H1 (cell line): ENCODE measurements around the gene LHFPL6. TPM values are rescaled to one million over a fixed set of nuclear protein-coding genes. Genes with fewer than 3 reads are reported as not detected.

Experiments used
- CTCF ChIA-PET: fragments of 300-600 bp; sonication (Branson Sonifier 250); formaldehyde crosslinking; loops from one replicate; lab custom pipeline; 2021; ENCODE audit not compliant: partially characterized antibody; lab: Charles Lee
- POLR2A ChIA-PET: fragments of 300-600 bp; sonication (Branson Sonifier 250); formaldehyde crosslinking; loops from one replicate; lab custom pipeline; 2021; ENCODE audit warnings: inconsistent platforms; ENCODE audit not compliant: partially characterized antibody; lab: Charles Lee
- DNase-seq, 2 experiments: peaks; one replicate each; pipeline versions ENCODE4 v3.0.0 to v3.0.0-alpha.2; 2010 to 2022; ENCODE audit warnings: low spot score in 2 of 2, low read depth in 1 of 2, mixed read lengths in 1 of 2
- FAIRE-seq: peaks from 2 replicates; lab custom pipeline; 2011; peaks lifted over from hg19 to GRCh38; lab: Jason Lieb, UNC
- H2AFZ ChIP-seq: 2 replicates; pipeline ENCODE4 v1.8.1; 2012; ENCODE audit warnings: low read length, inconsistent platforms
- H2AK5ac ChIP-seq: 2 replicates; pipeline ENCODE4 v1.6.1; 2013; ENCODE audit warnings: low read depth, low read length
- H2BK120ac ChIP-seq: replicated peaks from 2 replicates; pipeline ENCODE3; 2013; ENCODE audit warnings: low read depth, low read length, inconsistent platforms
- H2BK12ac ChIP-seq: 2 replicates; pipeline ENCODE4 v1.6.1; 2013; ENCODE audit warnings: low read depth, low read length
- H2BK15ac ChIP-seq: 2 replicates; pipeline ENCODE4 v1.6.1; 2013; ENCODE audit warnings: low read length
- H2BK20ac ChIP-seq: 2 replicates; pipeline ENCODE4 v1.6.1; 2013; ENCODE audit warnings: low read length
- H2BK5ac ChIP-seq: 2 replicates; pipeline ENCODE4 v1.6.1; 2013; ENCODE audit warnings: low read depth, low read length
- H3K14ac ChIP-seq: 2 replicates; pipeline ENCODE4 v1.6.1; 2013; ENCODE audit warnings: inconsistent platforms; ENCODE audit not compliant: insufficient read length
- H3K18ac ChIP-seq: 2 replicates; pipeline ENCODE4 v1.6.1; 2013; ENCODE audit warnings: low read length; ENCODE audit errors: extremely low read depth
- H3K23ac ChIP-seq: 2 replicates; pipeline ENCODE4 v1.6.1; 2013; ENCODE audit warnings: inconsistent platforms; ENCODE audit not compliant: insufficient read length
- H3K23me2 ChIP-seq: 2 replicates; pipeline ENCODE4 v1.6.1; 2013; ENCODE audit warnings: low read depth, low read length
- H3K27ac ChIP-seq: 2 replicates; pipeline ENCODE4 v1.6.1; 2011; ENCODE audit warnings: low read depth, low read length, inconsistent platforms
- H3K27me3 ChIP-seq, 4 experiments: replicated peaks in 1 of 4; 1 replicate in 1 of 4; 2 replicates in 3 of 4; pipeline versions ENCODE4 v1.6.1 to v1.8.1; 2011 to 2013; ENCODE audit warnings: low read length in 3 of 4, mild to moderate bottlenecking in 3 of 4, inconsistent platforms in 2 of 4, mixed read lengths in 2 of 4, moderate library complexity in 1 of 4; ENCODE audit not compliant: control insufficient read depth in 3 of 4, insufficient read depth in 3 of 4; ENCODE audit errors: extremely low read depth in 1 of 4
- H3K36me3 ChIP-seq, 4 experiments: 2 replicates each; pipeline versions ENCODE4 v1.6.1 to v1.8.1; 2011 to 2013; ENCODE audit warnings: mild to moderate bottlenecking in 4 of 4, low read length in 3 of 4, moderate library complexity in 2 of 4, control low read depth in 1 of 4, inconsistent platforms in 1 of 4; ENCODE audit not compliant: insufficient read depth in 4 of 4, control insufficient read depth in 2 of 4
- H3K4ac ChIP-seq: replicated peaks from 2 replicates; pipeline ENCODE3; 2013; ENCODE audit warnings: low read length, low read depth, mixed read lengths, inconsistent platforms; ENCODE audit not compliant: insufficient read length
- H3K4me1 ChIP-seq, 4 experiments: replicated peaks in 1 of 4; 1 replicate in 1 of 4; 2 replicates in 3 of 4; pipeline versions ENCODE4 v1.6.1 to v1.8.1; 2011 to 2013; ENCODE audit warnings: low read length in 3 of 4, inconsistent platforms in 2 of 4, mixed read lengths in 1 of 4; ENCODE audit not compliant: insufficient read depth in 4 of 4, control insufficient read depth in 3 of 4
- H3K4me2 ChIP-seq, 2 experiments: 2 replicates each; pipeline versions ENCODE4 v1.6.1 to v1.8.1; 2011 to 2013; ENCODE audit warnings: low read depth in 2 of 2, low read length in 2 of 2, control low read depth in 1 of 2, inconsistent platforms in 1 of 2, mild to moderate bottlenecking in 1 of 2; ENCODE audit not compliant: insufficient read depth in 1 of 2
- H3K4me3 ChIP-seq, 4 experiments: fragments of 200-600, 300-600 bp in 1 of 4; sonication (generic), shearing (Covaris generic), sonication (Bioruptor Twin) in 1 of 4; 2 replicates each; pipeline versions ENCODE4 v1.5.1 to v1.8.1; 2011 to 2016; ENCODE audit warnings: low read length in 4 of 4, low read depth in 3 of 4, control low read depth in 2 of 4, inconsistent platforms in 2 of 4, mild to moderate bottlenecking in 2 of 4, mixed read lengths in 1 of 4, moderate library complexity in 1 of 4; ENCODE audit not compliant: insufficient read depth in 2 of 4; ENCODE audit errors: extremely low read depth in 1 of 4
- H3K56ac ChIP-seq: replicated peaks from 2 replicates; pipeline ENCODE3; 2013; ENCODE audit warnings: low read depth, mild to moderate bottlenecking, mixed read lengths, low read length, inconsistent platforms; ENCODE audit not compliant: insufficient read length
- H3K79me1 ChIP-seq: 2 replicates; pipeline ENCODE4 v1.6.1; 2013; ENCODE audit warnings: low read depth, low read length, control low read depth
- H3K79me2 ChIP-seq, 2 experiments: 2 replicates each; pipeline versions ENCODE4 v1.6.1 to v1.8.1; 2012 to 2013; ENCODE audit warnings: low read length in 2 of 2, mild to moderate bottlenecking in 2 of 2, inconsistent platforms in 1 of 2; ENCODE audit not compliant: insufficient read depth in 2 of 2, control insufficient read depth in 1 of 2
- H3K9ac ChIP-seq, 4 experiments: replicated peaks in 1 of 4; 1 replicate in 1 of 4; 2 replicates in 3 of 4; pipeline versions ENCODE4 v1.6.1 to v1.8.1; 2011 to 2013; ENCODE audit warnings: low read depth in 3 of 4, low read length in 3 of 4, control low read depth in 2 of 4, mild to moderate bottlenecking in 2 of 4, moderate library complexity in 2 of 4, inconsistent platforms in 1 of 4; ENCODE audit errors: extremely low read depth in 1 of 4
- H3K9me3 ChIP-seq, 2 experiments: 2 replicates each; pipeline versions ENCODE4 v1.6.1 to v1.8.1; 2012 to 2013; ENCODE audit warnings: mild to moderate bottlenecking in 2 of 2, moderate library complexity in 2 of 2, control low read depth in 1 of 2, inconsistent platforms in 1 of 2, low read depth in 1 of 2, low read length in 1 of 2, mixed read lengths in 1 of 2; ENCODE audit not compliant: insufficient read depth in 2 of 2
- H4K20me1 ChIP-seq, 2 experiments: replicated peaks in 1 of 2; 2 replicates each; pipeline versions ENCODE3 to v1.8.1; 2011 to 2013; ENCODE audit warnings: inconsistent platforms in 2 of 2, low read length in 2 of 2, mild to moderate bottlenecking in 1 of 2; ENCODE audit not compliant: insufficient read depth in 2 of 2, control insufficient read depth in 1 of 2
- H4K5ac ChIP-seq: 2 replicates; pipeline ENCODE4 v1.6.1; 2013; ENCODE audit warnings: low read length, low read depth, mixed read lengths, inconsistent platforms; ENCODE audit not compliant: insufficient read length
- H4K8ac ChIP-seq: 2 replicates; pipeline ENCODE4 v1.8.0; 2013; ENCODE audit warnings: mild to moderate bottlenecking, moderate library complexity, low read length, inconsistent platforms; ENCODE audit not compliant: insufficient read depth; ENCODE audit errors: extremely low read depth
- H4K91ac ChIP-seq: replicated peaks from 2 replicates; pipeline ENCODE3; 2013; ENCODE audit warnings: low read length, mixed read lengths, inconsistent platforms; ENCODE audit not compliant: insufficient read length
- CREB1 ChIP-seq: IDR thresholded peaks from 2 replicates; pipeline ENCODE4 v1.6.1; 2012; ENCODE audit warnings: inconsistent platforms
- EGR1 ChIP-seq: IDR thresholded peaks from 2 replicates; pipeline ENCODE4 v1.6.1; 2011; ENCODE audit warnings: low read depth, low read length, borderline replicate concordance
- KDM5A ChIP-seq: fragments of 200-600 bp; IDR thresholded peaks from 2 replicates; pipeline ENCODE4 v1.7.1; 2012; ENCODE audit warnings: mild to moderate bottlenecking, low read length, inconsistent platforms, mixed read lengths
- WGBS, 2 experiments: shearing (Covaris generic) in 1 of 2; methylation state at CpG; one replicate each; pipeline versions ENCODE4 v1.1.6 to v1.1.7; 2013 to 2015; ENCODE audit warnings: low lambda C conversion rate in 2 of 2, mixed read lengths in 2 of 2, inconsistent platforms in 1 of 2, low coverage in 1 of 2, missing lambda C conversion rate in 1 of 2; ENCODE audit not compliant: insufficient replicate concordance in 2 of 2, insufficient coverage in 1 of 2, insufficient read length in 1 of 2; ENCODE audit errors: extremely low coverage in 1 of 2, missing lambda C conversion rate in 1 of 2; 5-methylcytosine and 5-hydroxymethylcytosine counted together
- polyA plus RNA-seq, 7 experiments: library from polyadenylated mRNA; depleted of rRNA in 3 of 7; stranded (reverse) in 5 of 7; unstranded in 2 of 7; fragments of >200 nt in 5 of 7; fragments of 200-250 nt in 2 of 7; gene quantifications; 1 replicate in 5 of 7; 2 replicates in 1 of 7; 4 replicates in 1 of 7; pipeline versions ENCODE4 v1.2.1 to v1.2.3, GENCODE V29; 2011 to 2013; ENCODE audit warnings: missing spikeins in 2 of 7, mixed read lengths in 2 of 7
- total RNA-seq: library from RNA; stranded (reverse); fragmentation: NEBNext Ultra II Directional; extraction: Animal tissue kit (Norgen Biotek cat#: 25700); gene quantifications from 2 replicates; pipeline ENCODE4 v1.2.1, GENCODE V29; 2021

Gene LHFPL6
- total and polyA plus RNA-seq, 2 of the 8 experiments (the other 6 are each of a cell fraction or from before 2014, with no cell fraction given) = 7.6 to 17.0 TPM

DNA sequence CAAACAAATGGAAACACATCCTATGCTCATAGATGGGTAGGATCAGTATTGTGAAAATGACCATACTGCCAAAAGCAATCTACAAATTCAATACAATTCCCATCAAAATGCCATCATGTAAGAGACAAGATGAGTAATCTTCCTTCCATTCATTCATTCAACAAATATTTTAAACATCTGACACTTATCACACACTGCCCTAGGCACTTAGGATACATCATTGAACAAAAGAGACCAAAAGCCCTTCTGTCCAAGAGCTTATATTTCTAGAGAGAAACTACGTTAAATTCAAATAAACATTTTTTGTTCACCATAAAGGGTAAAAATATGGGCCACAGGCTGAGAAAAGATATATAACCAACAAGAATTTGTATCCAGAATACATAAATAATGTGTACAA lies 20.5 kb upstream of the LHFPL6 start:
- H2BK20ac ChIP-seq = no peak overlapping the region
- no peak overlapping the region for H3K4ac ChIP-seq
- no peak overlapping the region for H4K91ac ChIP-seq
- H3K23ac ChIP-seq = no peak overlapping the region
- H3K4me2 ChIP-seq = no peak overlapping the region
- no peaks in the 10 kb centered on the region for H3K36me3 ChIP-seq
- H3K9ac ChIP-seq = no peak overlapping the region
- no peak overlapping the region for H4K8ac ChIP-seq
- H3K79me2 ChIP-seq = no peaks in the 10 kb centered on the region
- H3K18ac ChIP-seq = no peak overlapping the region
- no peak overlapping the region for H2BK12ac ChIP-seq
- ChIA-PET CTCF (no interaction called here), POLR2A (no interaction called here)
- H4K5ac ChIP-seq = no peak overlapping the region
- H3K23me2 ChIP-seq = no peaks in the 10 kb centered on the region
- H4K20me1 ChIP-seq = no peaks in the 10 kb centered on the region
- no peak overlapping the region for H3K27ac ChIP-seq
- H3K4me1 ChIP-seq = no peaks in the 10 kb centered on the region
- no peaks in the 10 kb centered on the region for H3K79me1 ChIP-seq
- H3K56ac ChIP-seq = no peak overlapping the region
- no peak overlapping the region for H2BK15ac ChIP-seq
- H2AK5ac ChIP-seq = no peak overlapping the region
- no peak overlapping the region for H3K14ac ChIP-seq
- H3K9me3 ChIP-seq = no peaks in the 10 kb centered on the region
- H3K4me3 ChIP-seq = no peak overlapping the region
- FAIRE-seq (no peak), DNase-seq (no peak)
- no peak overlapping the region for H2BK5ac ChIP-seq
- no peaks in the 10 kb centered on the region for H3K27me3 ChIP-seq
- H2BK120ac ChIP-seq = no peak overlapping the region
- no peak overlapping the region for H2AFZ ChIP-seq
- 84% methylated on average over 1 of the region's 1 CpG; no CpG with 5 or more reads in 1 of the 2 experiments for WGBS, 2 experiments
- no peak for TF ChIP-seq EGR1
- TF ChIP-seq KDM5A = no peak
- TF ChIP-seq CREB1 = no peak
